Putamen (tissue), 1 donor: ENCODE data around the gene MDN1.
"Not testable (repeated sequence)": the region's sequence is repeated elsewhere in the genome, so short reads cannot be mapped to it uniquely, and the experiment has no call there.

Experiments used
- DNase-seq: peaks from one replicate; pipeline ENCODE4 v3.0.0-alpha.2; 2016; ENCODE audit warnings: low spot score

The MDN1 gene

DNA sequence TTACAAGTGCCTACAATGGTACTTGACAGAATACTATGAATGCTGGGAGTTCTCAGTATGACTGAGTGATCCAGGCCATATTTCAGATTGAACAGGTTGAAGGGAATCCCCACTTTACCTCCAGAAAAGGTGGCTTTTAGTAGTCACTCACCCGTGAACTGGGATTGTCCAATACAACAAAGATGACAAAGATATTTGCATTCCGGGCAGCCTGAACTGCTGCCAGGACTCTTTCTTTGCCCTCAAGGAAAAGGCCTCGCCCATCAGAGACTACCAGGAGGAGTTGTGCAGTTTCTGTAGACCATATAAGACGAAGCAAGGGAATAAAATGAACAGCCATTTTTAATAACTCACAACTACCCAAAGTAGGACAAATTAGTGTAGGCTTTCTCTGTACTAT lies 174.7 kb downstream of the MDN1 start:
- no peak for DNase-seq

DNA sequence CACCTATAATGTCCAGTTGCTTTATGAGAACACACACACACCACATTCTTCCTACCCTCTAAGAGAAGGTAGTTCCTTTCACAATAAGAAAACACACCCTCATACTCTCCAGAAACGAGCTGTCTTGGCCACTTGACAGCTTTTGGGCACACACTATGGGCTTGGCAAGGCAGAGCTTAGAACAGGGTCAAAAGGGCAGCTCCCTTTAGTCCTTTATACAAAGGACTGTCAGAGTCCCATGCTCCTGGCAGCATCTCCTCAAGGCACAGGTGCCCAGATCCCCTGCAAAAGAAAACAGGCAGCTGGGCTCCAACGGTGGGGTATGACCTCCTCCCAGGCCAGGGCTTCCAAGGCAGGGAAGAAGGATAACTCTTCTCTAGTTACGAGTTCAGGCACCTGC lies 176.2 kb downstream of the MDN1 start:
- DNase-seq = no peak

DNA sequence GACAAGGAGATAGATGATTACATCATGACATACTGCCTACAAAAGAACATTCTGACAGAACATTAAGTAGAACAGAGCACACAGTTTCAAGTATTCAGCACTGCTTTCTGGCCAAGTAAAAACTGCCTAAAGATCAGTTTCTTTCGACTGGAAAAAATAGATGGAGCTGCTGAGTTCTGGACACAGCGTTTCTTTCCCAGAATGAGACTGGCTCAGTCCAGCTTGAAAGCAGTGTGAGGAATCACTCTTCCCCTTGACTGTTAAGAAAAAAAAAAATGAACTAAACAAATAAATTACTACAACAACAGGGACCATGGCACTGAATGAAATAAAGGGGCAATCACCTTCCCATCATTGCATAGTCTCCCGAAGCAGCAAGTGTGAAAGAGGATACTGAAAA lies 176.6 kb downstream of the MDN1 start:
- no peak for DNase-seq

DNA sequence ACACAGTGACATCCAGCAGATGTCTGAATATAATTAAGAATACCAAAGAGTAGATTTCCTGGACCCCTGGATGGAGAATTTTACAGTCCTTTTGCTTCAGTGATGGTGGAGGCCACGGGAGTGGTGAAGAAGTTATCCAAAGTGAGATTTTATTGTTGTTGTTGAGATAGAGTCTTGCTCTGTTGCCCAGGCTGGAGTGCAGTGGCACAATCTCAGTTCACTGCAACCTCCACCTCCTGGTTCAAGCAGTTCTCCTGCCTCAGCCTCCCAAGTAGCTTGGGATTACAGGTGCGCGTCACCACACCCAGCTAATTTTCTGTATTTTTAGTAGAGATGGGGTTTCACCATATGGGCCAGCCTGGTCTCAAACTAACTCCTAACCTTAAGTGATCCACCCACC lies 178.0 kb downstream of the MDN1 start:
- not testable (repeated sequence) for DNase-seq

DNA sequence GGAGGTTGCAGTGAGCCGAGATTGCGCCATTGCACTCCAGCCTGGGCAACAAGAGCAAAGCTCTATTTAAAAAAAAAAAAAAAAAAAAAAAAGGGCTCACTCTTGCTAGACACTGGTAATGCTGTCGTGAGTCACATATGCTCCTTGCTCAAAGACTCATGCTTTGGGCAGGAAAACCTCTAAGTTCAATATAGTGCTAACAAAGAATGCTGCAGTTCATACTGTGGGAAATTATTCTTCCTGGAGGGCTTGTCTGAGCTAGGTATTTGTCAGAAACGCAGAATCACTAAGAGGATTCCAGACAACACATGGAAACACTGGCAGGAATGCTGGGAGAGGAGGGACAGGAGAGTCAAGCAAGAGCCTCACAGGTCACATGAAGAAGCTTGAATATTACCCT lies 178.8 kb downstream of the MDN1 start:
- DNase-seq = no peak

DNA sequence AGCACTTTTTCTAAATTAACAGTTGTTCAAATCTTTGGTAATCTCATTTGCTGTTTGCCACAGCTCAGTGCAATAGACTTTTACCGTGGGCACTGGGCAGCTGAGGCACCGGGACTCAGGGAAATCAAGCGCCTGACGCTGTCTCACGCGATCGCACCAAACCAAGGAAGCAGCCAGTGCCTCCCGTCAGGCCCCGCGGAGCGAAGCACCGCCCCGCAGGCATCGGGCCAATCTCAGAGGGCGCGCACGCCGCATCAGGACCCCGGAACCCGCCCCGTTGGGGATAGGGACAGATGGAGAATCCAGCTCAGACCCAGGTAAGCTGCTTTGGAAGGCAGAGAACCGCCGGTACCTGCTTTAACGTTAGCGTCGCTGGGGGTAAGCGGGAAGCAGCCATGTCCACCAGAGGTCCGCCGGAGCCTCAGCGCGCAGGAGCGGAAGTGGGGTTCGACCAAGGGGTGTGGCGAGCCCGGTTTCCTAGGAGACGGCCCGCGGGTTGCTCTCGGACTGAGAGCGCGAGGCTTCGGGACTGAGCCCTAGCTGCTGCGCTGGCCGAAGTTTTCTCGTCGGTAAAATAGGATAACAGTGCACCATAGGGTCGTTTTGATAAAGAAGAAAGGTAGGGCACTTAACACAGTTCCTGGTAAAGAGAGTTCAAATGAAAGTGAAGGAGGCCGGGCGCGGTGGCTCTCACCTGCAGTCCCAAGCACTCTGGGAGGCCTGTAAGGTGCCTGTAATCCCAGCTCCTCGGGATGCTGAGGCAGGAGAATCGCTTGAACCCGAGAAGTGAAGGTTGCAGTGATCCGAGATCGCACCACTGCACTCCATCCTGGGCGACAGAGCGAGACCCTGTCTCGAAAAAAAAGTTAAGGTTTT lies 181.0 kb downstream of the MDN1 start, which contains the start of gene LYRM2:
Gene LYRM2 (minus strand): TSS at position 428 of the 876 bp plus-strand sequence. CDS start 31 bp downstream, at position 397.
- peak; percentile 92 for DNase-seq

DNA sequence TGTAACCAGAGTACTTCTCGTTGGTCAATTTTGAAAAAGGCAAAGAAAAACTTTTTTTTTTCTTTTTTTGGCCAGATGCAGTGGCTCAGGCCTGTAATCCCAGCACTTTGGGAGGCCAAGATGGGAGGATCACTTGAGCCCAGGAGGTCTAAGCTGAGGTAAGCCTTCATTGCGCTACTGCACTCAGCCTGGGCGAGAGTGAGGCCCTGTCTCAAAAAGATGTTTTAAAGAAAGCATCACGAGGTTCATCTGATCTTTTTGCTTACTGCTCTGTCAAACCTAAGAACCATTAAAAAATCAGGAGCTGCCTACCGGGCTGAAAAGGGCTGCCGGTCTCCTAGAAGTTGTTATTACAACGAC lies 181.7 kb downstream of the MDN1 start:
- no peak for DNase-seq

DNA sequence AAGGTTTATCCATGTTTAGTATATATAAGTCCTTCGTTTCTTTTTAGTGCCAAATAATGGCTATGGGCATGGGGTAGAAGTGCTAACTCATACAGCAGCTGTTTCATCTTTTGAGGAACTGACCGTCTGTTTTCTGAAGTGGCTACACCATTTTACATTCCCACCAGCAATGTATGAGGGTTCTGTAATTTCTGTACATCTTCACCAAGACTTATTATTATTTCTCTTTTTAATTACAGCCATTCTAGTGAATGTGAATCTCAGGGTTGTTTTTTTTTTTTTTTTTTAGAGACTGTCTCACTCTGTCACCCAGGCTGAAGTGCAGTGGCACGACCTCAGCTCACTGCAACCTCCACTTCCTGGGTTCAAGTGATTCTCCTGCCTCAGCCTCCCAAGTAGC lies 183.2 kb downstream of the MDN1 start:
- not testable (repeated sequence) for DNase-seq

DNA sequence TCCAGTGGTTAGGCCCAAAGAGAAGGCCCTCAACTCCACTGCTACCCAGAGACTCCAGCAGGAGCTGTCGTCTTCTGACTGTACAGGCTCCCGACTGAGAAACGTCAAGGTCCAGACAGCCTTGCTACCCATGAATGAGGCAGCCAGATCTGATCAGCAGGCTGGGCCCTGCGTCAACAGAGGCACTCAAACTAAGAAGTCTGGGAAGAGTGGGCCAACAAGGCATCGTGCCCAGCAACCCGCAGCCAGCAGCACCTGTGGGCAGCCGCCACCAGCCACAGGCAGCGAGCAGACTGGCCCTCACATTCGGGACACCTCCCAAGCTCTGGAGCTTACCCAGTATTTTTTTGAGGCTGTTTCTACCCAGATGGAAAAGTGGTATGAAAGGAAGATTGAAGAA lies 189.1 kb downstream of the MDN1 start:
- no peak for DNase-seq

DNA sequence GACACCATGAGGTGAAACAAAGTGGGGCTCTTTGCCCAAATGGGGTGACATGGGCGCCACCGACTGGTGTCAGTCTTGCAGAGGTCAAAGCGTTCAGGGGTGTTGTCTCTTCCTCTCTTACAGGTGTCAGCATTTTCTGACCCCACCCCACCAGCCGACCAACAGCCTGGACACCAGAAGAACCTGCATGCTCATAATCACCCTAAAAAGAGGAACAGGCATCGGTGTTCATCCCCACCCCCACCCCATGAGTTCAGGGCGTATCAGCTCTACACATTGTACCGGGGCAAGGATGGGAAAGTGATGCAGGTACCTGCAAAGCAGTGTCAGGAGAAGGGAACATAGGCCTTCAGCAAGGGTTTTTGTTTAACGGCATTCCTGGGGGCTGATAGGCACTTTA lies 195.8 kb downstream of the MDN1 start:
- no peak for DNase-seq

DNA sequence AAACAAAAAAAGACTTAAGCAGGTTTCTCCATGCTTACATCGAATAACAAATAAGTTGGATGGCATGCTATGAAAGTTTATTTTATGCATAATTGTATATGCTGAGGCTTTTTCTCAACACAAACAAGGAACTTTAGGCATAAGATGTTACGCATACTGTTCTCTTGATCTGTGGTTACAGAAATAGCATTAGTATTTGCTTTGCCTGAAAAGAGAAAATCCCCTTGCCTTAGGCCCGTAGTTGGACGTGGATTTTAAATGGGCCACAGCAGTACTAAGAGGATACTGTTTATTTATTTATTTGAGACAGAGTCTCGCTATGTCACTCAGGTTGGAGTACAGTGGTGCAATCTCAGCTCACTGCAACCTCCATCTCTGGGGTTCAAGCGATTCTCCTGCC lies 200.0 kb downstream of the MDN1 start:
- no peak for DNase-seq

DNA sequence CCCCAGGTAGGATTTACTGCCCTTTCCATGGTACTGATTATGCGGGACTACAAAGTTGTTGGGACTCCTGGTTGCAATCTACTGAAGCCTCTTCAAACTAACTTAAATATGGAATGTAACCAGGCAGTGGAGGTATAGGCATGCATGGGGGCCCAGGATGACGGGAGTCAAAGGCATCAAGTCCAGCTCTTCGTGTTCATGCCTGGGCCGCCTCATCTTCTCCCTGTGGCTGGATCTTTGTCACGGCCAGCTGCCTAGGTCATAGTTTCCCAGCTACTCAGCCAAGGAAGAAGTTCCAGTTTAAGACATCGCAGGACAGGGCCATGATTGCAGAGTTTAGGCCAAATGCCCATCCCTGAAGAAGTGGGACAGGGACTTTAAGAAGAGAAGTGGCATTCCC lies 201.6 kb downstream of the MDN1 start:
- no peak for DNase-seq

DNA sequence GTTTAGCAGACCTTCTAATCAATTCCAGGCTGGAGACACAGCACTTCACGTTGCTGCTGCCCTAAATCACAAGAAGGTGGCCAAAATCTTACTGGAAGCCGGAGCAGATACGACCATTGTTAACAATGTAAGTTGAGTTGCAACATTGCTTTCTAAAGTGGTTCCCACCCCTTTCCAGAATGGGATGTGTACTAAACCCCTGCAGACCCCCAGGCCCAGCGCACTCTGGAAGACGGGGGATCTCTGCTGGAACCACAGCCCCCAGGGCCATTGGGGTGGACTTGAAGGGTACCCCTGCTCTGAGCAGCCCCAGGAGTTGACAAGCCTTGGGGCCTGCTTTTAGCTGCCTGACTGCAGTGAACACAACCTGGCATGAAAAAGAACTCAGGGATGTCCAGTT lies 203.1 kb downstream of the MDN1 start:
- DNase-seq = no peak

DNA sequence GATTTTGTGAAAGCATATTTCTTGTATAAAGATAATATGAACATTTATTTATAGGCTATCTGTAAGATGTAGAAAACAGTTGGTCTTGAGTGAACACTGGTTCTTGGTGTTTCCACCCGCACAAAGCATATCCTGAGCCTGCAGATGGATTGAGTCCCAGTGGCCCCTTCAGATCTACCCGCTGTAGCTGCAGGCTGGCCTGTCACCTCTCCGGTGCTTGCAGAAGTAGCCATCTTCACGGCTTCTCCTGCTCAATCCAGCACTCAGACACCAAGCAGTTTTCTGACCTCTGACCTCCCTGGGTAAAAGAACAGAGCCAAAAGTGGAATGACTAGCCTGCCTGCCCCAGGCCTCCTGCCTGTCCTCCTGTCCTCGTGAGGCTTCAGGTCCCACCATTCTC lies 203.7 kb downstream of the MDN1 start:
- DNase-seq = no peak

DNA sequence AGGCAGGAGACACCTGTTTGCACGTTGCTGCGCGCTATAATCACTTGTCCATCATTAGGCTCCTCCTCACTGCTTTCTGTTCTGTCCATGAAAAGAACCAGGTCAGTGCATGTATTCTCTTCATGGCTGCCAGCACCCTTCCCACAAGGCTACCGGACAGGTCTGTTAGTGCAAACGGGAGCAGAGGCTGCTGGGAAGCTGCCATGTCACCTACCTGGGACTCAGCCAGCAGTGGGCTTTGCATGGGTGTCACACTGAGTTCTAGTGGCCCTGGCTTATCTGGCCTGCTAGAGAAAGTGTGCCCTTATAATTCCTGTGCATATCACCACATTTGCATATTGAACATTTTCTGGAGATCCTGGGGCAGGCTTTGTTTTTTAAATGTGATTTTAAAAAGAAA lies 205.8 kb downstream of the MDN1 start:
- DNase-seq = no peak

DNA sequence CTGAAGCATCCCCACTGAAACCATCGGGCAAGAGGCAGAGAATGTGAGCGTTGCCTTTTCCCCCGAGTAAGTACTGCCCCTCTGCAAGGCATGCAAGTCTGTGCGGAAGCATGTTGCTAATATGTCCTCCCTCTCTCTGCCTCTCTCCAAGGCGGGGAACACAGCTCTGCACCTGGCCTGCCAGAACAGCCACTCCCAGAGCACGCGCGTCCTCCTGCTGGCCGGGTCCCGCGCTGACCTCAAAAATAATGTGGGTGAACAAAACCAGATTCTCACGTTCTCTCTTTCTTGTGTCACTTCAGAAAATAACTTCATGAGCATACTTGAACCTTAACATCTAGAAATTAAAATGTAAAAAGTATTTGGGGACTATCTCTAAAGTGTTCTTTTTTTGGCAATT lies 207.5 kb downstream of the MDN1 start:
- DNase-seq = no peak

DNA sequence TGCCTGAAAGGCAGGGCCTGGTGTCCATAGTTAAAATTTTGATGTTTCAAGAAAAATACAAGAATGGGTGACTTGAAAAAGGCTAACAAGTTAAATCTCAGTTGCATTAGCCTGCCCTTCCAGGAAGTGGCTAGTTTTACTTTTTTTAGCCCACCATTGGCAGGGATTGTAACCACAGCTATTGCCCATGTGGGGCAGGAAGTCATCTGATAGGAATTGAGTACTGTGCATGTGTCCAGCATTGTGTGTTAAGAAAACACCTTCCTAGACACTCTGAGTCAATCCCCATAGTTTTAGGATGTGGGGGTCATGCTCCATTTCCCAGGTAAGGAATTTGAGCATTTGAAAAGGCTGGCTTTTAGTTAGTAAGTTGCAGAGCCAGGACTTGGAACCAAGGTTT lies 207.9 kb downstream of the MDN1 start:
- DNase-seq = no peak

DNA sequence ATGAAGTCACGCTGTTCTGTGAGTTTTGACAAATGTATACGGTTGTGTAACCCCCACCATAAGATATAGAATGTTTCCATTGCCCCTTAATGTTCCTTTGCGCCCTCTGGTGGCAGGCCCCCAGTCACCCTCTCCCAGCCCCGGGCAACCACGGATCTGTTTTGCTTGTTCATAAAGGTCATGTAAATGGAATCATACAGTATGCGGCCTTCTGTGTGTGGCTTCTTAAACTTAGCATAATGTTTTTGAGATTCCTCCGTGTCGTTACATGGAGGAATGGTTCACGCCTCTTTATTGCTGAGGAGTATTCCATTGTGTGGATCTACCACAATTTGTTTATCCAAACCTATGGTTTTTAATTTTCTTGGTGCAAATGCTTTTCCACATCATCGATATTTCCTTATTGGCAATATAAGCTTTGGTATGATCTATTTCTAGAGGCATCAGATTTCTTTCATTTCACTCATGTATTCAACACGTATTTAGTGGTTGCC lies 209.4 kb downstream of the MDN1 start:
- no peak for DNase-seq

DNA sequence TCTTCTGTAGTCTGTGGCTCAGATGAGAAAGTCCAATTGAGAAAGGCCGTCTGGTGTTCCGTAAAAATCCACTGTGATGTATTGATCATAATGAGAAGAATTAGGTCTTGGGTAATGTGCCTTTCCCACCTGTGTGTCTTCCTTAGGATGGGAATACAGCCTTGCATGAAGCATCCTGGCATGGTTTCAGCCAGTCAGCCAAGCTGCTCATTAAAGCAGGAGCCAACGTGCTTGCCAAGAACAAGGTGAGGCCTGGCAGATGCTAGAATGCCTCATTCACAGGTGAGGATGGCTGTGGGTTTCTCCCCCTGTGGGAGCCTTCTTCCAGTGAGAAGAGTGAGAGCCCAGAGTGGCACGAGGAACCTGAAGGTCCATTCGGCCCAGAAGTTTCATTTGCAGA lies 213.7 kb downstream of the MDN1 start:
- DNase-seq = no peak

DNA sequence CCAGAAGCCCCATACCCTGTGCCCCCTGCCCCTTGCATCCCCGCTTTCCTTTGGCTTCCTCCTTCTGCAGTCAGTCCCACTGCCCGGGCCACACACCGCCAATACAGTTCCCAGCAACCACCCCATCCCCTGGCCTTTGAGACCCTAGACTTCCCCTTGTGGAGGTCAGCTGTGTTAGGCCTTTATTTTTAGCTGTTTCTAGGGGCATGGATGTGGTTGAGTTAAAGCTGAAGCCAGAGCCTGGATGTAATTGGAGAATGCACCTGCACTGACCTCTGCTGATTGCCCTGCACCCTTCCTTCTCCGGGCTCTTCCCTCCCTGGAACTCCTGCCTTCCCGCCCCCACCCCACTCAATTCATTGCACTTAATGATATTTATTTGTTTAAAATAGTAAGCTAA lies 214.9 kb downstream of the MDN1 start:
- no peak for DNase-seq

DNA sequence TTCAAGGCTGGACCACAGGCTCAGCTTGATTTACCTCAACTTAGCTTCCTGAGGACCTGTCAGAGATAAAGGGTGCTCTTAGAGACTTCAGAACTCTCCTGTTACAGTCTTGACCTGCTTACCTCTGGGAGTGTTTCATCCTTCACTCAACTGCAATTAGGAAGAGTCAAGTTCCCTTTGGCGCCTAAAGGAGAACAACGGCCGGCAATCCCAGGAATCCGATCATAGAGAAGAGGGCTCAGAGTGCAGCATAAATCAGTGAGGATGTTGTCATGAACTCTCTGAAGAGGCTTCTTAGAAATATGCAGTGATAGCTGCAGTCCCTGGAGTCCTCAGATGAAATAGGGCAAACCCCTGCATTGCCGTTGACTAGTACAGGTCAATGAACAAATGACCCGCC lies 217.4 kb downstream of the MDN1 start:
- DNase-seq = no peak

DNA sequence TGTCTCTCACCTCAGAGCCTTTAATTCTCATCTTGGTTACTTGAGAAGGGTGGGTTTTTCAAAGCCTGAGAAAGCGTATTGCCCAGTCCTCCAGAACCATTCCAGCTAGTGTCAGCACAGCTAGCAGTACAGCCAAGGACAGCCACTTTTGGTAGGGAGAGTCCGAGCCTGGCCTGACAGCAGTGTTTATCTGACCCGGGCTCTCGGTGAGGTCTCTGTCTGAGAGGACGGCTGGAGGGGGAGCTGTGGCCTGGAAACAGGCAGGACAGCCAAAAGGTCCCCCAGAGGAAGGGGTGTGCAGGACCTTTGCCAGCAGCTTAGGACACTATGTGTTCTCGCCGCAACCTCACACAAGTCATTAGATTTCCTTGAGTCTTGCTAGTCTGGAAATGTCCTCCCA lies 219.9 kb downstream of the MDN1 start:
- DNase-seq = no peak

DNA sequence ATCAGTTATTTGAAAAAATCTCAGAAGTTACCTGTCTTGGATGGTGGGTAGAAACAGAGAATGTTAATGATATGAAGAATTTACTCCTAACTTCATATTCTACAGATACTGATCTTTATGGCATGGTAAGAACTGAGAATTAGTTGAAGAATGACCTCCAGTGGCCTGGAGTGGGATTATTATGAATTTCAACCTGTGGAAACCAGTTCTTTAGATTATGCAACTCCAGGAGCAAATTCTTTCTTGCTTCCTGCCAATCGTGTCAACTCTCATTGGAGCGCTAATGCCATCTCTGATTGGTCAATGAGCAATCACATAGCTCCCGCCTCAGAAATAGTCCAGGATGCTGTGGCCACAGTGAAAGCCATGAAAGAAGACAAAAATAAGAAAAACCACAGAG lies 221.6 kb downstream of the MDN1 start:
- DNase-seq = no peak

DNA sequence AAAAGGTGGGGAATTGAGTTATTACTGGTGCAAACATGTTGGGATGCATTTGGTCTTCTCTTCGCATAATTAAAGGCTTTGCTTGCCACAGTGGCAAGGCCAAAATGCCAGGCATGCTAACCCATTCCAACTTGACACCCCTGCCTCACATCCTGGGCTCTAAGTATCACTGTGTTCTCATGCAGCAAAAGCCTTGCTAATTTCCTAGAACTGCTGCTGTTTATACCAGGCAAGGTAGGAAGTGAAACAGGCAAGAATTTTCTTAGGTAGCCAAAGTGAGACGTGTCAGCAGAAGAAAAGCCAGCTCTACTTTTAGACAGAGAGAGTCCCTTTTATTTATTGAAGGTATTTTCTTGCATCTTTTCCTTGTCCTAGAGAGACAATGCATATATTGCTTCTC lies 222.2 kb downstream of the MDN1 start:
- DNase-seq = no peak
